Epidermal melanocyte (primary cell): Measurements from ENCODE around the gene GPR62.
"Not testable (repeated sequence)": the region's sequence is repeated elsewhere in the genome, so short reads cannot be mapped to it uniquely, and the experiment has no call there.

Source experiments
- DNase-seq: peaks from one replicate; pipeline ENCODE4 v3.0.0; 2011; ENCODE audit warnings: low spot score; ENCODE audit not compliant: insufficient read length

The GPR62 gene, protein sequence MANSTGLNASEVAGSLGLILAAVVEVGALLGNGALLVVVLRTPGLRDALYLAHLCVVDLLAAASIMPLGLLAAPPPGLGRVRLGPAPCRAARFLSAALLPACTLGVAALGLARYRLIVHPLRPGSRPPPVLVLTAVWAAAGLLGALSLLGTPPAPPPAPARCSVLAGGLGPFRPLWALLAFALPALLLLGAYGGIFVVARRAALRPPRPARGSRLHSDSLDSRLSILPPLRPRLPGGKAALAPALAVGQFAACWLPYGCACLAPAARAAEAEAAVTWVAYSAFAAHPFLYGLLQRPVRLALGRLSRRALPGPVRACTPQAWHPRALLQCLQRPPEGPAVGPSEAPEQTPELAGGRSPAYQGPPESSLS

DNA sequence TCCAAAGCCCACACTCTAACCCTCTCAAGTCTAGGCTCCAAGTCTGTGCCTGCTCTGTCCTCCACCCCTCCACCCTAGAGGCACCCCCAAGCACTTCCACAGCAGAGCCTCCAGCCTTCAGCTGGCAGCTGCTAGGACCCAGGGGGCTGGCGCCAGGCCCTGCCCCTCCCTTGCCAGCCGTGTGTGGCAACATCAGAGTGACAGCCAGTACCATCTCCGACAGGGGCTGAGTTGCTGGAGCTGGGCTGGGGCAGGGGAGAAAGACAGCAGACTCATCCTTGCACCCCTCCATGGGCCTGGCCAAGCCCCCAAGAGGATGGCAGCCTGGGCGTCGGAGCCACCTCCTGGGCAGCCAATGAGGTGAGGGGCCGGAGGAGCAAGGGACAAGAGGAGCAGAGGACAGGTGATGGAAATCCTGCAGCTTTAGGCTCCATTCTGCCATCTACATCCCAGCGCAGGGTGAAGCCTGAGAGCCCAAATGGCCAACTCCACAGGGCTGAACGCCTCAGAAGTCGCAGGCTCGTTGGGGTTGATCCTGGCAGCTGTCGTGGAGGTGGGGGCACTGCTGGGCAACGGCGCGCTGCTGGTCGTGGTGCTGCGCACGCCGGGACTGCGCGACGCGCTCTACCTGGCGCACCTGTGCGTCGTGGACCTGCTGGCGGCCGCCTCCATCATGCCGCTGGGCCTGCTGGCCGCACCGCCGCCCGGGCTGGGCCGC lies at the start of gene GPR62:
Gene GPR62 (plus strand): TSS at position 207 of the 718 bp plus-strand sequence. CDS start 272 bp downstream, at position 479.
- no peak for DNase-seq

DNA sequence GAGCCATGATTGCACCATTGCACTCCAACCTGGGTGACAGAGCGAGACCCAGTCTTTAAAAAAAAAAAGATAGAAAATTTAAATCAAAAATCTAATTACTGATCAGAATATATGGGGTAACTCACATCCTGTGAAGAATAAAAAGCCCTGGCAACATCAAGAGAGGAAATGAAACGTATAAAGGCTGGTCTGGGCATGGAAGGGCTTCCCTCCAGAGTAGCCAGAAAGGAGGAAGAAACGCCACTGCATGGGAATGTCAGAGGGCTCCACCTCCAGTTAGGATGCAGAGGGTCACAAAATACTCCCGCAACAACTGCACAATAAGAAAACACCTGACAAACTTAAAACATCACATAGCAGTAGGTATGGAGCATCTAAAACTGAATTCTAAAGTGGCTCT lies 47.2 kb upstream of the GPR62 start:
- DNase-seq = no peak

- DNase-seq = no peak
Measured at GRCh38 chr3:51916418-51916817, 38.8 kb upstream of the GPR62 start.

DNA sequence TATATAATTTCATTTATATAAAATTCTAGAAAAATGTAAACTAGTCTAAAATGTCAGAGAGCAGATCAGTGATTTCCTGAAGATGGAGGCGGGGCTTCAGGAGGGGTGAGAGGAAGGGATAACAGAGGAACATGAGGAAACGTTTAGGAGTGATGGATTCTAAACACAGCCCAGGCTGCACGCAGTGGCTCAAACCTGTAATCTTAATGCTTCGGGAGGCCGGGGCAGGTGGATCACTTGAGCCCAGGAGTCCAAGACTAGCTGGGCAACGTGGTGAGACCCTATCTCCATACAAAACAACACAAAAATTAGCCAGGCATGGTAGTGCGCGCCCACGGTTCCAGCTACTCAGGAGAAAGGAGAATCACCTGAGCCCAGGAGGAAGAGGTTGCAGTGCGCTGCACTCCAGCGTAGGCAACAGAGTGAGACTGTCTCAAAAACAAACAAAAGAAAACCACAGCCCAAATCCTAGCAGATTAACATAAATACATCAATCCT lies 34.1 kb upstream of the GPR62 start:
- no peak for DNase-seq

GRCh38 chr3:51927061-51927977 lies 27.9 kb upstream of the GPR62 start:
- no peak for DNase-seq

DNA sequence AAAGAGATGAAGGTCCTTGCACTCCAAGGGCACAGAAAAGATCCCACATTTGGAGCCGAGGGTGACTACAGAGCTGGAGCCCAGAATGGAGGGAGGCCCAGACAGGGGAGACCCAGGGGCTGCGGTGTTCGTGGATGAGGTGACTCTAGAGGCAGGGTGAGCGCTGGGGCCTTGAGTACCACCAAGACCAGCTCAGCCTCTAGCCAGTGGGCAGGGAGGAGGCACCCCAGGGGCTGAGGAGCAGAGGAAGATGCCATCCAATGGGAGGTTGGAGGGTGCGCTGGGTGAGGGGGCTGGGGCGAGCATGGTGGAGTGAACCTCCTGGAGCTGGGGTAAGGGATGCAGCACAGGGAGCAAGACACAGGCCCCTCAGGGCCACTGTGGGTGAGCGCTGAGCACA lies 26.7 kb upstream of the GPR62 start:
- no peak for DNase-seq

GRCh38 chr3:51928981-51929380 lies 26.2 kb upstream of the GPR62 start:
- DNase-seq = not testable (repeated sequence)

GRCh38 chr3:51929420-51930003 lies 25.7 kb upstream of the GPR62 start:
- DNase-seq = no peak

GRCh38 chr3:51930439-51930838 lies 24.7 kb upstream of the GPR62 start:
- no peak for DNase-seq

DNA sequence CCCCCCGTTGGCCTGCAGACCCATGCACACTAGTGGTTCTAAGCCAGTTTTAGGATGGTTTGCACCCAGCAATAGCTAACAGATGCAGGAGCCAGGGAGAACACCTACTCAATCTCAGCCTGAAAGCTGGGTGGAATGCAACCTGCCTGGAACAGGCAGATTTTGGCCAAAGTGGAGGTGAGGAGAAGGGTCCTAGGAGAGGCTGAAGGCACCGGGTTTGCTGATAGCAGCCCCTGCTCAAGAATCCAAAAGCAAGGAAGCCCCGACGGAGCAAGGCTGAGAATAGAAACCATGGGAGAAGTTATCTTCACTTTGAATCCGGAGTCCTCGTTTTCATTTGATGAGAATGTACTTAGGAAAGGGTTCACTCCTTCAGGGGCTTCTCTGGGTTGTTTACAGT lies 23.4 kb upstream of the GPR62 start:
- no peak for DNase-seq

DNA sequence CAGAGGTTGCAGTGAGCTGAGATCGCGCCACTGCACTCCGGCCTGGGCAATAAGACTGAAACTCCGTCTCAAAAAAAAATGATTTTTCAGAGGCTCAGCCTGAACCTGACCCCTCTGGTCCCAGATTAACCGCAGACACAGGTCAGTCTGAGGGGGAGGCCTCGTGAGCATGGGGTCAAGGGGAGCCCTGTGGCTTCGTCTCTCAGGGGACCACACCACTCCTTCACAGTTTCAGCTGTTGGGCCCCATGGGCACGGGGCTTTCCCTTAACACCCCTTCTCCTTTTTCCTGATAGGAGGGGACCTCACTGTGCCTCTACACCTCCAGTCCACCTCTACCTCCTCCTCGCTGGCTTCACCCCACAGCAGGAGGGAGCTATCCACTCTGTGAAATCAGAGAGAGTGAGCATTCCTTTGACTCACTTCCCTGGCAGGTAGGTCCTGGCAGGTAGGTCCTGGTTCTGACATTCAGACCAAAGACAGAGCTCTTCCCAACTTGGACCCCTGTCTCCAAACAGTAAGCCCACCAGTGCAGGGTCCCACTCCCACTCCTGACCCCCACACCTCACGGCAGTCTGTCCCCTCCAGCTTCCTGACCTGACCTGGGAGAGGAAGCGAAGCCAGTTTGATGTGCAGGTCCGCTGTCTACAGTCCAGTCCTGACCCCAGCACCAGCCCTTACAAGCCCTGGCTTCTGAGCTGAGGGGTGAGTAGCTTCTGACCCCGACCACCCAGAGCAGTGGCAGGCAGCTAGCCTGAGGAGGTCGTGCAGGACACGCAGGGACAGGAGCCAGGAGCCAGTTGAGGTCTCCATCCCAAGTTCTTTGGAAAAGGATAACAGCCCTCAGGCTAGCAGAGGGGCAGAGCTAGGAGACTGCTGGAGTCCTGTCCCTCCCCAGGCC lies 22.5 kb upstream of the GPR62 start:
- DNase-seq = no peak

- no peak for DNase-seq
Measured at GRCh38 chr3:51933471-51934138, 21.6 kb upstream of the GPR62 start.

DNA sequence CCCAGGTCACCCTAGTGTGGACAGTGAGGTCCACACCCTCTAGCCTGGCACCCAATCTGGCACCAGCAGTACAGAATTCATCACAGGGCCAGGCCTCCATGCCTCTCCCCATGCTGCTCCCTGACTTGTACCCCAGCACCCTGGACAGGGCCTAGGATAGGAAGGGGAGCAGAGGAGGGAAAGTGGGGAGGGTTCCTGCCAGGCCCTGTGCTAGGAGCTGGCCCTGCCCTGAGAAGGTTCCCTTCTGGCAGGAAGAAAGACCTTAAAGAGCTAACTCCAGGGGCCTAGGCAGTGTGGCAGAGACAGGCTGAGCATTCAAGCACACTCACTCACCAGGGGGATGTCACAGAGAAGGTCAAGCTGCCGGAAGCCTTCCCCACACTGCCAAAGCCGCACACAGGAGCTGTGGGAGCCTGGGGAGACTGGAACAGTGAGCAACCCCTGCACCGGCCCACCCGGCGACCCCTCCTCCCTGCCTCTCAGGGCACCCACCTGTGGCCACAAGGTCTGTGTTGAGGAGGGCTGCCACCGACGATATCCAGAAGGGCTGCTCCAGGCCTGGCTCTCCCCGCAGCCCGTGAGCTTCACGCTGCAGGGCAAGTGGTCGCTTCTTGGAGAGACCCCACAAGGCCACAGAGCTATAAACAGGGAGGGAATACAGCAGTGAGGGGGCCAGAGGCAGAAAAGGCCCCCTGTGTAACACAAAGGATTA lies 20.9 kb upstream of the GPR62 start:
- DNase-seq = no peak

DNA sequence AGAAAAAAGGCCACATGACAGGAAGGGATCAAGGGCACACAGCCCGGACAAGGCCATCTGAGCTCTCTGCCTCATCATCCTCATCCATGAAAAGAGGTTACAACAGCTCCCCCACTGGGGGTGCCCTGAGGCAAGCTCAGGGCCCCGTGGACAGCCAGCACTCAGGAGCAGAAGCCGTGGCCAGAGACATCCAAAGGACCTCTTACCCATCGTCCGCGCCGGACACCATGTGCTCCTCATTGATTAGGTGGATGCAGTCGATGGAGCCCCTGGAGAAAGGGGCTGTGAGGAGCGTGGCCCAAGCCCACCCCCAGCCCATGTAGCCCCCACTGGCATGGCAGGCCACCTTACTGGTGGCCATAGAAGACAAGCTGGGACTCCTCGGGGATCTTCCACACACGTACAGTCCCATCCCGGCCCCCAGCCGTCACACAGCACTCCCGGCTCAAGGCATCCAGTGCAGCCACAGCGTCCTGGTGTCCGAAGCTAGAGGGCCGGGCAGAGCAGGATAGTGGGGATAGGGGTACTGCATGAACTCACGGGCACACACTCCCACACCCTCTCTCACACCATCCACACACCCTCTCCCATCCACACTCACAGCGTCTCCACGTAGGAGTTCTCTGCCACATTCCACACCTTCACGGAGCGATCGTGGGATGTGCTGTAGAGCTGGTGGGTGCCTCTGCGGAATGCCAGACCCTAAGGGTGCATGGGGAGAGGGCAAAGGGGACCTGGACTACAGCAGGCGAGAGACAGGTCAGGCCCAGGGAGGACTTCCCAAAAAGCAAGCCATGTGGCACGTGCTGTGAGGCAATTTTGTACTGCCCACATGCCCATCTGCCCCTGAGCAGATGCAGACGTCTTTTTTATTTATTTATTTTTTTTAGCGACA lies 19.9 kb upstream of the GPR62 start:
- no peak for DNase-seq

DNA sequence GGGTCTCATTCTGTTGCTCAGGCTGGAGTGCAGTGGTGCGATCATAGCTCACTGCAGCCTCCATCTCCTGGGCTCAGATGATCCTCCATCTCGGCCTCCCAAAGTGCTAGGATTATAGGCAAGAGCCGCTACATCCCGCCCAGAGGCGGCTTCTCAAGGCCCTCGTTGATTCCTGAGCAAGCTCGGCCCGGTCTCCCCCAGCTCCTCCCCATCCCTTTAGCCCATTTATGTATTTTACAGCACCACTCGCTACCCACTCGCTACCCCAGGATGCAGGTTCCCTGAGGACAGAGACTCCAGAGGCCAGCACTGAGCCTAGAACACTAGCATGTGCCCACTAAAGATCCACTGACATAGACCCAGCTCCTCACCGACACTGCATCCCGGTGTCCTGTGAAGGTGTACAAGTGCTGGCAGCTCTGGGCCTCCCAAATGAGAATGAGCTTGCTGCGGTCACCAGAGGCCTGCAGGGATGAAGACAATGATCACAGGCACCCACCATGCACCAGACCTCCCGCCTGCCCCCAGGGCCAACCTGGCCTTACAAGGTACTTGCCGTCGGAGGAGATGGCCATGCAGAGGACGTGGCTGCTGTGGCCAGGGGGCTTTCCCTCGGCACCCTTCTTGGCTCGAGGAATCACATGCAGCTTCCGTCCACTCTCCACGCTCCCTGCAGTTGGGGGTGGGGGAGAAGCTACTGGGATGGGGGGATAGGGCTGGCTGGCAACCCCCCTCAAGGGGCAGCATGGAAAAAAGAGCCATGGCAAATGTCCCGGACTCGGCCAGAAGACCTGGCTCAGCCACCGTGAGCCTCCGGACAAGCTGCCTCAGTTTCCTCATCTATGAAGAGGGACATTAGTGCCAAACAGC lies 19.1 kb upstream of the GPR62 start:
- DNase-seq = no peak

DNA sequence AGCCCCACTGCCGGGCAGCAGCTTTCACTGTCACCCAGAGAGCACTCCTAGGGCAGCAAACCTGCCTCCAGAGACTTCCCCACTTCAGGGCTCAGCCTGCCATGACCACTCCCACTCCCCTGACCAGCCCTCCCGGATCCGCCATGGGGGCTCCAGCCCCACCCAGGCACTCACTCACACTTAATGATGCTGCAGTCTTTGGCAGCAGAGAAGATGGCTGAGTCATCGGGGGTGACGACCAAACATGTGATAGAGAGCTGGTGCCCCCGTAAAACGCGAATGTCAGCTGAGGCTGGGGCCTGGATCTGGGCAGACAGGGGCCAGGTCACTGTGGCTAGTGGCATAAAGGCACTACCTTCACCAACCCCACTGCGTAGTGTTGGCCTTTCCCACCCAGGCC lies 18.2 kb upstream of the GPR62 start:
- no peak for DNase-seq
